GM12873 (cell line): ENCODE data around the gene PPP1R13B.

Source experiments
- TF ChIP-seq, protein P1 (sequence below): IDR thresholded peaks from 2 replicates; pipeline ENCODE4 v1.5.1; 2012; ENCODE audit warnings: low read depth, mild to moderate bottlenecking, moderate library complexity, low read length, control low read depth; ENCODE audit not compliant: insufficient read depth; ENCODE audit errors: missing control alignments

PPP1R13B gene

DNA sequence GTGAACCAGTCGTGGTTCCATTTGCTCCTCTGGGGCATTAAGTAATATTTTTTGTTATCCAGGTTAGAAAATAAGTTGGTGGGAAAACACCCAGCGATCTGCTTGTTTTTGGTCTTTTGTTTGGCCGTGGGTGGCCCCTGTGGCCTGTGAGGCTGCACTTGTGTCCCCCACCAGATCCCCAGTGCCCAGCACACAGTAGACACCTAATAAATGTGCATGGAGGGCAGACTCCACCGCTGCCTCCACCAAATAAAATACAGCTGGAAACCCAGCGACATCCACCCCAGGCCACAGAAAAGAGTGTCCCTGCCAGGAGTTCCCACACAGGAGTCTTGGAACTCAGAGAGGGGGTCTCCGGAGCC is 8.3 kb upstream of the PPP1R13B start:
- TF ChIP-seq, protein P1, sequence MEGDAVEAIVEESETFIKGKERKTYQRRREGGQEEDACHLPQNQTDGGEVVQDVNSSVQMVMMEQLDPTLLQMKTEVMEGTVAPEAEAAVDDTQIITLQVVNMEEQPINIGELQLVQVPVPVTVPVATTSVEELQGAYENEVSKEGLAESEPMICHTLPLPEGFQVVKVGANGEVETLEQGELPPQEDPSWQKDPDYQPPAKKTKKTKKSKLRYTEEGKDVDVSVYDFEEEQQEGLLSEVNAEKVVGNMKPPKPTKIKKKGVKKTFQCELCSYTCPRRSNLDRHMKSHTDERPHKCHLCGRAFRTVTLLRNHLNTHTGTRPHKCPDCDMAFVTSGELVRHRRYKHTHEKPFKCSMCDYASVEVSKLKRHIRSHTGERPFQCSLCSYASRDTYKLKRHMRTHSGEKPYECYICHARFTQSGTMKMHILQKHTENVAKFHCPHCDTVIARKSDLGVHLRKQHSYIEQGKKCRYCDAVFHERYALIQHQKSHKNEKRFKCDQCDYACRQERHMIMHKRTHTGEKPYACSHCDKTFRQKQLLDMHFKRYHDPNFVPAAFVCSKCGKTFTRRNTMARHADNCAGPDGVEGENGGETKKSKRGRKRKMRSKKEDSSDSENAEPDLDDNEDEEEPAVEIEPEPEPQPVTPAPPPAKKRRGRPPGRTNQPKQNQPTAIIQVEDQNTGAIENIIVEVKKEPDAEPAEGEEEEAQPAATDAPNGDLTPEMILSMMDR, result no peak

DNA sequence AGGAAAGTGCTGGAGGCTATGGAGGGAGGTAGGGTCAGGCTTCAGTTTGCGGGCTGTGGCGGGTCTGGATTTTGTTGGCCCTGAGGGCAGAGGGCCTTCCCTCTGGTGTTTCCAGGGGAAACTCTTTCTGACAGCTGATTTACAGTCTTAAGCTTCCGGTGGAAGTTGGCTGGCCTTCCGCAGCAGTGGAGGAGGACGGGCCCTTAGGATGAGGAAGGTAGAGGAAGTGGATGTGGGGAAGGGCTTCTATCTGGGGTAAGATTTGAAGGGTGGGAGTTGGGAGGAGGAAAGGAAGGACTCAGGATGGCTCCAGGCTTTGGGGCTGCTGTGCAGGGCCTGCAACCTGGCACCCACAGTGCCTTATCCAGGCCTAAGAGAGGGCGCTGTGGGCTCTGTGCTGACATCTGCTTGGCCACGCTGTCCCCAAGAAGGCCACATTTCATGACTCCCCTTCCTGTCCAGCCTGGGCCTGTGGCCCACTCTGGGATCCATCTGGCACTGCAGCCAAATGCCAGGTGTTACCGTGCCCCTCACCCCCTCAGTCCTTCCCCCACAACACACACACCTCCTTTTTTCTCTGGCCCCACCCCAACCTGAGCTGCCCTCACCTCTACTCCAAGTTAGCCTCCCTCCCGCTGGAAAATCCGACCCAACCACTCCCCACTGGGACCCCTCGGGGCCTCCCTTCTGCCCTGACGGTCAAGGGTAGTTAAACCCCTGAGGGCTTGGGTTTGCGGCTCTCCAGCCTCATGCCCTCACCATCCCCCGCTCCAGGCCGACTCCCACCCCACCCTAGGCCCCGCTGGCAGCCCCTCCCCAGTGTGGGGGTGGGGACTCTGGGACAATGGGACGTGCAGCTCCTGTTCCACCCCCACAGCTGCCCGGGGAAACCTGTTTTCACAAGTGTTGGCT is 7.7 kb upstream of the PPP1R13B start:
- TF ChIP-seq, protein P1, result no peak

DNA sequence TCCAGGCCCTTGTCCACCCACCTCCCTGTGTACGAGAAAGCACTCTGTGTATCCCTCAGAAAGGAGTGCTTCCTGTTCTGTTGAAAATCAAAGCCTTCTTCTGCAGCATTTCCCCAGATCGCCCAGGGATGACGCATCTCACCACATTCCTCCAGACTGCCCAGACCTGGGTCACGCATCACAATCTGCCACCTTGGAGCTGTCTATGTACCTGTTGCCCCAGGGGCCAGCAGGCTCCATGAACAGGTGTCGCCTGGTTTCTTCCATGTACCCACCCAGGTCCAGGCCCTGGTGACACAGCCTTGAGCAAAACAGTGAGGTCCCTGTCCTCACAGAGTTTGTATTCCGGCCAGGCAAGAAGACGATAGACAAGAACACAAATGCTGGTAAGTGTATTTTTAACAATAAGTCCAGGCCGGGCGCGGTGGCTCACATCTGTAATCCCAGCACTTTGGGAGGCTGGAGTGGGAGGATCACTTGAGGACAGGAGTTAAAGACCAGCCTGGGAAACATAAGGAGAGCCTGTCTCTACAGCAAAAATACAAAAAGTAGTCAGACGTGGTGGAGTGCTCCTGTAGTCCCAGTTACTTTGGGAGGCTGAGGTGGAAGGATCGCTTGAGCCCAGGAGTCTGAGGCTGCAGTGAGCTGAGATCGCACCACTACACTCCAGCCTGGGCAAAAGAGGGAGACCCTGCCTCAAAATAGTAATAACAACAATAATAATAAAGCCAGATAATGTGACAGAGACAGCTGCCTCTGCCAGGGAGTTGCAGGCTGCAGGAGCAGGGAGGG is 6.8 kb upstream of the PPP1R13B start:
- TF ChIP-seq, protein P1, result no peak

DNA sequence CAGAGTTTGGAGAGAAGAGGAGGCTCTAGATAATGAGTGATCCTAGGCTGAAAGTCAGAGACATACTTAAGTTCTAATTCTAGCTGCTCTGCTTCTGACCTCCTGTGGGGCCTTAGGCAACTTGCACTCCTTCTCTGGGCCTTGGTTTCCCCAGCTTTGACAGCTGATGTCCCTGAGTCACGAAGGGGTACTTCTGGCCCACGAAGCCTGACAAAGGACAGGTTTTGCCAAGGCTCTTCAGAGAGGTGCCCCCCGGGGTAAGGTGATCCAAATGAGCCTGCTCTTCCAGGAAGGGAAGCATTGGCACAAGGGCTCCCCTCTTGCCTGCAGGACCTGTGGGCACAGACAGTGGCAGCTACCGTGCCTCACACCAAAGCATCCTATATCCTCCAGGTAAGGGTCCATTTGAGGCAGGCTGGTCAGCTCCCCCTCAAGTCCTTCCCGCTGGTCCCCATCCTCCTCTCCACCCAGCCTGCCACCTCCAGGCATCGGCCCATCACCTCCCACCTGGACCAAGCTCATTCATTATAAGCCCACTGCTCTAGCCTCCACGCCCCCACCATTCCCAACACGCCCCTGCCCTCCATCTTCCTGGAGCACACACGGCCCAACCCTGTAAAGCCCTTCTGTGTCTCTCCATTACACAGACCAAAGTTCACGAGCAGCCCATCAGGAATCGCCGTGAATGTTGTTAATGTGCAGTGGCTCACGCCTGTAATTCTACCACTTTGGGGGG is 1.9 kb upstream of the PPP1R13B start:
- TF ChIP-seq, protein P1, result no peak

DNA sequence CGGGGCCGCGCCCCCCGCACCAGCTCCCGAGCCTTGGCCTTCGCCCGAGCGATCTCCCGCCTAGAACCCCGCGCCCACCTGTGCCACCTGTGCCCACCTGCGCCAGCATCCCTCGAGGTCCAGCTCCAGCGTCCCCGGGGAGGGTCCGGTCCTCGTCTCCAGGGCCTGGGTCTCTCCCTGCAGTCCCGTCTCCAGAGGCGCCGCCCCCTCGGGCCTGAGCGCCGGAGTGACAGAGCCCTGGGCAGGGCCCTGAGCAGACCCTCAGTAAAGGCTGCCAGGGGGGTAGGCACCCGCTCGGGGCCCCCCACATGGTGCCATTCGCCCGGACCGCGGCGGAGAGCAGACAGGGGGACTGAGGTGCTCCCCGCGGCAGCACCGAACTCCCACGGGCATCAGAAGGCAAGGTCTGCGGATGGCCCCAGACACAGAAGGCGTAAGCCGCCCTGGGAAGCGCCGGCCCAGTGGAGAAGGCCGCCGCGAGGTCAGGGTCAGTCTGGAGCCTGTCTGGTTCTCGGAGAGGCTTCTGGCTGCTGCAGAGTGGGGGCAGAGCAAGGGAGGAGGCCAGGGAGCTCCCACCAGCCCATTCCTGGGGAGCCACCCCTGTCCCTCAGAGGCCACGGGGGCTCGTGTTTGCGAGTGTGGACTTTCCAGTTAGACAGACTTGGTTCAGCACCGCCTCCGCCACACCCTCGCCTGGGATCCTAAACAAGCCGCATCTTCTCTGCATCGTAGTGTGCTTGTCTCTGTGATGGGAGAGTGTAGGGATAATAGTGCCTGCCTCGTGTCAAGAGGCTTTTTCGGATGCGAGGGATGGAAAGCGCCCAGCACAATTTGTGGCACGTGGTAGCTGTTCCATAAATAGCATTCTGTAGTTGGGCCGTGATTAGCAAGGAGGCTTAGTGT is 1.1 kb upstream of the PPP1R13B start:
- TF ChIP-seq, protein P1, result no peak

DNA sequence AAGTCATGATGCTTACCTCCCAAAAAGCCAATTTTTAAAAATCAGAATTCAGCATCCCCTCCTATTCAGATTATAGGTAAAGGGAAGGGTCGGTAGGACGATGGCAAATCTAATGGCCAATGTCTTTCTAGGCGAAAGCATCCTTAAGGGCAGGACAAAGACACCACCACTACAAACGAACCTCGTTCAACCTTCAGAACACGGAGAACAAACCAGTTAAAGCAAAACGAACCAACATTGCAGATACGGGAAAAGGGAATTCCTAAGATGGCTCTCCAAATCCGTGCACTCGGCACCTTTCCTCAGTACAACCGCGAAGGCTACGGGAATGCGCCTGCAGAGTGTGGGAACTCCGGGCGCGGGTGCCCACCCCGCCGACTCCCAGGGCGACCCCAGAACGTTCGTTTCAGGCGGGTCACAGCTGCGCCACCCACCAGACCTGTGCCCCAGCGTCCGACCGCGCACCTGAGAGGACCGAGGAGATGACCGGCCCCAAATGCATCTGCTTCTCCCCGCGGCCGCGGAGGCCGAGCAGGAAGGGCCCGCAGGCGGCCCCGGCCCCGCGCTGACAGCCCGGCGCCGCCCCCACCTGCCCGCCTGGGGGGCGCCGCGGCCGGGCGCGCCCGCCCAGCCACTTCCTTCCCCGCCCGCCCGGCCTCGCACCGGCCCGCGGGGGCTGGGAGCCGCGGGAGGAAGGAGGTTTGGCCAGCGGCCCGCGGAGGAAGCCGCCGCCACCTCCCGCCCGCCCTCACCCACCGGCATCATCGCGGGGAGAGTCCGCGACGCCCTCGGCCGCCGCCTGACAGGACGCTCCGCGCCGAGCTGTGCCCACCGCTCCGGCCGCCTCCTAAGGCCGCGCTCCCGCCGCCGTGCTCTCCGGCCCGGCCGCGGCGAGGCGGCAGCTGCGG is 578 bp downstream of the PPP1R13B start:
- TF ChIP-seq, protein P1, result no peak
